Umbilical cord (tissue), 2 donors: ENCODE measurements around the gene TMEM127. TPM values are rescaled to one million over a fixed set of nuclear protein-coding genes. Genes with fewer than 3 reads are reported as not detected.

Source experiments
- DNase-seq: peaks from one replicate; pipeline ENCODE4 v3.0.0-alpha.2; 2015; ENCODE audit warnings: low spot score
- total RNA-seq: library from RNA; depleted of rRNA; stranded (reverse); fragments of >200 nt; gene quantifications from one replicate; pipeline ENCODE4 v1.2.3, GENCODE V29; 2014; ENCODE audit warnings: low replicate concordance; ENCODE audit not compliant: insufficient read depth

The TMEM127 gene
- total RNA-seq, 1 donor from 2014 or later: 13.5 TPM

- no peak for DNase-seq
Measured at GRCh38 chr2:96205888-96206287, 59.9 kb downstream of the TMEM127 start.

DNA sequence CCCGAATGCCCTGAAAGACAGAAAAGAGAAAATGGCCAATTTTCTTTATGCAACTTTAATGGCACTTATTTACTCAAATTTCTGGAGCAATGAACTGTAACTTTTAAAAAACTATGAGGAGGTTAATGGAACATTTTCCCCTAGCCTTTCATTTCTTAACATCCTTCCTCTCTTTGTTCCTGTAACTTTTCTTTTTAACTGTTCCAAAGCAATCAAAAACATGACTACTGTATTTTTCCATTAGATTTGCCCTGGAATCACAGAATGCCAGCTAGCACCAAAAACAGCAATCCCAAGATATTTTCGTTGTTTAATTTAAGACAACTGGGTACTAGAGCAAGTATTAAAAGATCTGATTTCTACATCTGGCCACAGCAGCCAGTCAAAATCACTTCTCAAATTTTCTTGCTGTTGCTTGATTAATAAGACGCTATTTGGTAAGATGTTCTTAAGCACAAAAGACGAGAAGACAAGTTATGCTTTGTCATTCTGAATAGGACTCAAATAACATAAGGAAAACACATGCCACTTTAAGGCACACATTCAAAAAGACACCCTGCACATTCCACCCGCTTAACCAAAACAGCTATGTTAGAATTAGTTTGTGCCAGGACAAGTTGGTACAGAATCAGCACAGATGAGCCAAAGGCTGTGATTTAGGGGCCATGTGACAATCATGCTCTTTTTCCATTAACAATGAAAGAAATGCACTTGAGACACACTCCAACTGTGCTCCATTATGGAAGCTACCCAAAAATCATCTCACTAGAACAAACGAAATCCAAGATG is 60.8 kb downstream of the TMEM127 start:
- no peak for DNase-seq

GRCh38 chr2:96203130-96204028 is 62.4 kb downstream of the TMEM127 start:
- no peak for DNase-seq

DNA sequence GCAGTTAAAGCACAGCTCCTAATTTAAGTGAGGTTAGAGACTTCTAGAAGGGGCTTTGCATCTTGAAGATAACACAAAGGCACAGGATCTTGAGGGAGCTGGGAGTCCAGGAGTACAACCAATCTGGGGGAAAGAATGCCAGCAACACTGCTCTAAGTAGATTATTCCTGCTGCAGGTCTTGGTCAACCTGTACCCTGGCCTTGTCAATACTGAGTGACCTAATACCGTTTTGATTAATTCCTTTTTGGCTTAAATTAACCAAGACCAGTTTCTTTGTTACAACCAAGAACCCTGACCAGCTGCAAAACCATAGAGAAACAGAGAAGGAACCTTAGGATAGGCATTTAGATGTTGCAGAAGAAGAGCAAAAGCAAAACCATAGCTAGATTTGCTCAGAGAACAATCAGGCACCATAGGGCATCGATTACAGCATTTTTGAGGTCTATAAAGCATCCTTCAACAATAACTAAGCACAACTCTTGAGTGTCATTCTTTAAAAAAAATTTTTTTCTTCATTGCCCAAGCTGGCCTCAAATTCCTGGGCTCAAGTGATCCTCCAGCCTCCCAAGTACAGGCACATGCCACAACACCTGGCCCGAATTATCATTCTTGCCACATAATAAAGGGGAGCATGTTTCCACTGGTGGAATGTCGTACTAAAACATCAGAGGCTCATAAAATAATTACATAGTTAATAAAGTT is 63.5 kb downstream of the TMEM127 start:
- DNase-seq: no peak

DNA sequence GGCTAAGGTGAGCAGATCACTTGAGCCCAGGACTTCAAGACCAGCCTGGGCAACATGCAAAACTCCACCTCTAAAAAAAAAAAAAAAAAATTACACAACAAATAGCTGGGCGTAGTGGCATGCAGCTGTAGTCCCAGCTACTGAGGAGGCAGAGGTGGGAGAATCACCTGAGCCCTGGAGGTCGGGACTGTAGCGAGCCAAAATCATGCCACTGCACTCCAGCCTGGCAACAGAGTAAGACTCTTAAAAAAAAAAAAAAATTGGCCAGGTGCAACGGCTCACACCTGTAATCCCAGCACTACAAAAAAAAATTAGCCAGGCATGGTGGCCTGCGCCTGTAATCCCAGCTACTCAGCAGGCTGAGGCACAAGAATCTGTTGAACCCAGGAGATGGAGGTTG is 64.5 kb downstream of the TMEM127 start:
- DNase-seq: no peak

DNA sequence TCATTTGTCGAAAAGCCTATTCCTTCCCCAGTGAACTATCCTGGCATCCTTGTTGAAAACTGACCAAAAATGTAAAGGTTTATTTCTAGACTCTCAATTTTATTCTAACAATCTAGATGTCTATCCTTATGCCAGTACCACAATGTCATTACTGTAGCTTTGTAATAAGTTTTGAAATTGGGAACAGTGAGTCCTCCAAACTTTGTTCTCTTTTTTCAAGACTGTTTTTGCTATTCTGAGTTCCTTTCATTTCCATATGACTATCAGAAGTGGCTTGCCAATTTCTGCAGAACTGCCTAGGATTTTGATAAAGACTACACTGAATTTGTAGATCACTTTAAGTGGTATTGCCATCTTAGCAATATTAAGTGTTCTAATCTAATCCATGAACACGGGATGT is 66.9 kb downstream of the TMEM127 start:
- no peak for DNase-seq

Other genes with a start within 250 kb of the TMEM127 start
- gene GPAT2, start 231.1 kb downstream of the TMEM127 start, total RNA-seq: 2.6 TPM
- gene ADRA2B, start 149.4 kb downstream of the TMEM127 start, total RNA-seq: 1.9 TPM
- gene ASTL, start 127.5 kb downstream of the TMEM127 start, total RNA-seq: 1.4 TPM
- gene DUSP2, start 120.6 kb downstream of the TMEM127 start, total RNA-seq: 28.9 TPM
- gene STARD7, start 57.2 kb downstream of the TMEM127 start, total RNA-seq: 42.1 TPM
- 49.1 TPM for gene CIAO1, start 228 bp upstream of the TMEM127 start, total RNA-seq
- gene SNRNP200, start 39.5 kb upstream of the TMEM127 start, total RNA-seq: 36.6 TPM
- 5.5 TPM for gene ITPRIPL1, start 59.3 kb upstream of the TMEM127 start, total RNA-seq
- 1.7 TPM for gene NCAPH, start 69.8 kb upstream of the TMEM127 start, total RNA-seq
- gene NEURL3, start 239.4 kb upstream of the TMEM127 start, total RNA-seq: not detected